GM19099 (cell line): ENCODE measurements around the gene SSBP4.

Experiments
- POLR2A ChIP-seq: IDR thresholded peaks from 3 replicates; pipeline ENCODE4 v1.6.1; 2011; ENCODE audit warnings: low read depth; ENCODE audit not compliant: insufficient read length; ENCODE audit errors: extremely low read depth

The SSBP4 gene

GRCh38 chr19:18419195-18419698, at the start of gene SSBP4:
SSBP4 (plus strand) TSS chr19:18419398; CDS start chr19:18419649, 251 bp downstream.
- peak; percentile 27 for TF ChIP-seq POLR2A

GRCh38 chr19:18373407-18373891, 45.7 kb upstream of the SSBP4 start:
- TF ChIP-seq POLR2A: no peak

- peak; percentile 67 for TF ChIP-seq POLR2A
Observed at GRCh38 chr19:18373892-18374629, 45.1 kb upstream of the SSBP4 start.

GRCh38 chr19:18377026-18377425, 42.2 kb upstream of the SSBP4 start:
- TF ChIP-seq POLR2A: no peak

GRCh38 chr19:18379803-18380747, 39.1 kb upstream of the SSBP4 start:
- no peak for TF ChIP-seq POLR2A

- no peak for TF ChIP-seq POLR2A
Observed at GRCh38 chr19:18380843-18381242, 38.4 kb upstream of the SSBP4 start.

- no peak for TF ChIP-seq POLR2A
Observed at GRCh38 chr19:18384775-18385174, 34.4 kb upstream of the SSBP4 start.

- TF ChIP-seq POLR2A: no peak
Observed at GRCh38 chr19:18385359-18385674, 33.9 kb upstream of the SSBP4 start.

- TF ChIP-seq POLR2A: peak; percentile 46
Observed at GRCh38 chr19:18385675-18386542, 33.3 kb upstream of the SSBP4 start, which contains the start of gene GDF15. GDF15 (plus strand) TSS chr19:18386158; CDS start chr19:18386190, 32 bp downstream.

- TF ChIP-seq POLR2A: no peak
Observed at GRCh38 chr19:18386543-18387271, 32.5 kb upstream of the SSBP4 start.

GRCh38 chr19:18388100-18388959, 30.9 kb upstream of the SSBP4 start:
- peak; percentile 71 for TF ChIP-seq POLR2A

GRCh38 chr19:18388960-18389725, 30.1 kb upstream of the SSBP4 start:
- TF ChIP-seq POLR2A: no peak
